Sigmoid colon (tissue), 7 donors: ENCODE data around the gene TRIM9. TPM values are rescaled to one million over a fixed set of nuclear protein-coding genes. Genes with fewer than 3 reads are reported as not detected.
A peak's percentile ranks its signal among the peaks of the same experiment; 100 is the strongest.

Source experiments
- DNase-seq: peaks from one replicate; pipeline ENCODE4 v3.0.0-alpha.2; 2019
- H3K27ac ChIP-seq, 4 donors: fragments of 200-600 bp; sonication (generic); one replicate each; pipeline ENCODE4 v1.5.1; 2016 to 2019; ENCODE audit warnings: mild to moderate bottlenecking in 1 of 4
- H3K27me3 ChIP-seq, 3 donors: fragments of 200-600 bp; sonication (generic); one replicate each; pipeline ENCODE4 v1.5.1; 2019; ENCODE audit warnings: mild to moderate bottlenecking in 1 of 3
- H3K36me3 ChIP-seq, 4 donors: fragments of 200-600 bp; sonication (generic); one replicate each; pipeline ENCODE4 v1.5.1; 2016 to 2019
- H3K4me1 ChIP-seq, 4 donors: fragments of 200-600 bp; sonication (generic); one replicate each; pipeline ENCODE4 v1.5.1; 2017 to 2019
- H3K4me3 ChIP-seq, 4 donors: fragments of 200-600 bp; sonication (generic); one replicate each; pipeline ENCODE4 v1.5.1; 2017 to 2019; ENCODE audit warnings: mild to moderate bottlenecking in 2 of 4, moderate library complexity in 1 of 4
- H3K9me3 ChIP-seq, 4 donors: fragments of 200-600 bp in 3 of 4; sonication (generic) in 3 of 4; one replicate each; pipeline versions ENCODE4 v1.5.1 to v1.6.1; 2013 to 2019
- CTCF ChIP-seq, 4 experiments: fragments of 450-650 bp in 3 of 4; fragments of 200-600 bp in 1 of 4; IDR thresholded peaks; one replicate each; pipeline ENCODE4 v1.5.1; 2016 to 2019; ENCODE audit warnings: antibody characterized with exemption in 4 of 4, mild to moderate bottlenecking in 3 of 4, moderate library complexity in 2 of 4
- EP300 ChIP-seq, 4 donors: sonication (generic); formaldehyde crosslinking; IDR thresholded peaks; one replicate each; pipeline ENCODE4 v1.6.1; 2017; ENCODE audit warnings: antibody characterized with exemption in 4 of 4
- POLR2A ChIP-seq, 2 donors: fragments of 450-650 bp; IDR thresholded peaks; one replicate each; pipeline ENCODE4 v1.6.1; 2016; ENCODE audit warnings: antibody characterized with exemption in 2 of 2, mild to moderate bottlenecking in 2 of 2, moderate library complexity in 2 of 2
- POLR2AphosphoS5 ChIP-seq, 4 donors: sonication (generic); formaldehyde crosslinking; IDR thresholded peaks; one replicate each; pipeline ENCODE4 v1.6.1; 2017; ENCODE audit warnings: antibody characterized with exemption in 4 of 4
- WGBS, 2 donors: extraction: QIAGEN DNeasy Blood & Tissue Kit; methylation state at CpG; one replicate each; pipeline ENCODE4 v1.1.7; 2013; 5-methylcytosine and 5-hydroxymethylcytosine counted together
- intact Hi-C: fragments of 100-400 bp; cut with DNase I; formaldehyde crosslinking; loops from one replicate; pipeline ENCODE4 v1.15.1; 2023
- polyA plus RNA-seq, 3 donors: library from polyadenylated mRNA; stranded (reverse); fragments of 200-250 nt; gene quantifications; one replicate each; pipeline ENCODE4 v1.2.3, GENCODE V29; 2013
- total RNA-seq, 4 donors: library from RNA; depleted of rRNA; stranded (reverse); fragments of >200 nt; gene quantifications; one replicate each; pipeline ENCODE4 v1.1.0, GENCODE V29; 2016
- donor health status: healthy with polysubstance abuse.
- donor health status: Bipolar disorder and iron deficiency.
- donor health status: healthy.

The TRIM9 gene
- total and polyA plus RNA-seq, 7 donors: 2.4 to 21.0 (median 13.5) TPM

- peaks cover 0 to 11% (median 7%) of the 10 kb centered on the region in 4 donors for H3K4me1 ChIP-seq
- TF ChIP-seq CTCF (IDR thresholded peaks at IDR 0.05) (no peak), POLR2A (IDR thresholded peaks at IDR 0.05) (no peak), POLR2AphosphoS5 (IDR thresholded peaks at IDR 0.05) (no peak), EP300 (IDR thresholded peaks at IDR 0.05) (no peak)
- H3K27me3 ChIP-seq: no peaks in the 10 kb centered on the region
- WGBS, 2 donors: 86 to 88% methylated on average over 12 of the region's 12 CpGs
- H3K27ac ChIP-seq: no peak overlapping the region
- no peak for DNase-seq
- intact Hi-C loops: no loop called here
- H3K4me3 ChIP-seq: no peak overlapping the region
- H3K9me3 ChIP-seq: no peaks in the 10 kb centered on the region
- H3K36me3 ChIP-seq: no peaks in the 10 kb centered on the region
Measured at GRCh38 chr14:50985859-50986331, 109.0 kb downstream of the TRIM9 start.

GRCh38 chr14:50985124-50985858 is 109.6 kb downstream of the TRIM9 start:
- peak; percentile 56 for DNase-seq
- Histone ChIP-seq H3K27ac (peak overlapping the region in 2 of 4 donors; percentile 24 to 51), H3K36me3 (no peaks in the 10 kb centered on the region), H3K9me3 (no peaks in the 10 kb centered on the region), H3K4me3 (peak overlapping the region in 1 of 4 donors; percentile 6), H3K4me1 (peaks cover 0 to 11% (median 7%) of the 10 kb centered on the region in 4 donors), H3K27me3 (no peaks in the 10 kb centered on the region)
- TF ChIP-seq EP300 (IDR thresholded peaks at IDR 0.05) (no peak), CTCF (IDR thresholded peaks at IDR 0.05) (no peak)
- 85 to 88% methylated on average over 13 of the region's 13 CpGs for WGBS, 2 donors
- intact Hi-C loops: no loop called here

- intact Hi-C loops: no loop called here
Measured at GRCh38 chr14:50984036-50984710, 110.7 kb downstream of the TRIM9 start.

More at GRCh38 chr14:50984036-50984710, 110.7 kb downstream of the TRIM9 start:
- Histone ChIP-seq H3K36me3 (no peaks in the 10 kb centered on the region), H3K4me1 (peaks cover 0 to 12% (median 7%) of the 10 kb centered on the region in 4 donors), H3K27me3 (no peaks in the 10 kb centered on the region), H3K4me3 (no peak overlapping the region), H3K9me3 (no peaks in the 10 kb centered on the region), H3K27ac (peak overlapping the region in 1 of 4 donors; percentile 24)
- TF ChIP-seq EP300 (IDR thresholded peaks at IDR 0.05) (no peak), CTCF (IDR thresholded peaks at IDR 0.05) (no peak), POLR2AphosphoS5 (IDR thresholded peaks at IDR 0.05) (no peak), POLR2A (IDR thresholded peaks at IDR 0.05) (no peak)
- DNase-seq: no peak
- 80 to 89% methylated on average over 2 of the region's 2 CpGs for WGBS, 2 donors
